ENCODE measurements around the gene PPFIBP2. TPM values are rescaled to one million over a fixed set of nuclear protein-coding genes. Genes with fewer than 3 reads are reported as not detected.

The PPFIBP2 gene
- total RNA-seq, 1 experiment from 2014 or later = 5.7 TPM

- CTCF ChIA-PET = no interaction called here
- H3K9me3 ChIP-seq (ENCODE audit: control insufficient read depth in 1 of 2, insufficient read depth in 1 of 2, low read depth in 1 of 2, low read length in 2 of 2) = no peaks in the 10 kb centered on the region
- intact Hi-C loops (cut with micrococcal nuclease) = no loop called here
- H3K4me3 ChIP-seq (replicated peaks in 1 of 2; ENCODE audit: low read depth in 1 of 2, low read length in 2 of 2) = no peak overlapping the region
- no peaks in the 10 kb centered on the region for H3K79me2 ChIP-seq (ENCODE audit: insufficient read depth, low read length)
- no peak overlapping the region for H2AFZ ChIP-seq (ENCODE audit: low read depth, low read length, poor library complexity, severe bottlenecking)
- H3K27ac ChIP-seq (ENCODE audit: low read depth, low read length) = no peak overlapping the region
- no peaks in the 10 kb centered on the region for H3K36me3 ChIP-seq (ENCODE audit: control insufficient read depth in 1 of 2, insufficient read depth in 2 of 2, low read length in 2 of 2)
- no peak overlapping the region for H3K4me2 ChIP-seq (ENCODE audit: low read length)
- no TSS peak for BruUV-seq (replicated peaks)
- POLR2A ChIA-PET = no interaction called here
- ATAC-seq = no peak
- RAD21 ChIA-PET (ENCODE audit: low non-redundant PET in 1 of 2, low total read pairs in 2 of 2, uncharacterized antibody in 2 of 2, unreplicated experiment in 2 of 2) = no interaction called here
- H3K9me2 ChIP-seq (ENCODE audit: insufficient read depth) = no peaks in the 10 kb centered on the region
- no peaks in the 10 kb centered on the region for H3K4me1 ChIP-seq (ENCODE audit: control insufficient read depth in 1 of 2, insufficient read depth in 2 of 2, low read length in 2 of 2)
- DNase-seq (ENCODE audit: low read depth, low spot score) = no peak
- TF ChIP-seq TCF7L2 (IDR thresholded peaks at IDR 0.05; ENCODE audit: borderline replicate concordance, extremely low read depth, insufficient read depth, insufficient read length) (no peak), CEBPB (IDR thresholded peaks at IDR 0.05; ENCODE audit: low read depth) (no peak), YY1 (IDR thresholded peaks at IDR 0.05; ENCODE audit: extremely low read depth, insufficient replicate concordance, low read depth, low read length) (no peak), POLR2A (IDR thresholded peaks at IDR 0.05; ENCODE audit: borderline replicate concordance, extremely low read depth, insufficient read depth, insufficient read length) (no peak), CBX3 (IDR thresholded peaks at IDR 0.05; ENCODE audit: low read depth) (no peak), FOSL1 (IDR thresholded peaks at IDR 0.05; ENCODE audit: low read depth) (no peak)
- H3K9ac ChIP-seq (ENCODE audit: low read length) = no peak overlapping the region
- no peaks in the 10 kb centered on the region for H4K20me1 ChIP-seq (ENCODE audit: insufficient read depth)
- H3K27me3 ChIP-seq (ENCODE audit: insufficient read depth, low read length) = no peaks in the 10 kb centered on the region
These were observed 7.6 kb upstream of the PPFIBP2 start for GRCh38 chr11:7506243-7506642.

- Histone ChIP-seq H3K4me3 (replicated peaks in 1 of 2; ENCODE audit: low read depth in 1 of 2, low read length in 2 of 2) (no peak overlapping the region), H3K27me3 (ENCODE audit: insufficient read depth, low read length) (no peaks in the 10 kb centered on the region), H3K27ac (ENCODE audit: low read depth, low read length) (no peak overlapping the region), H3K79me2 (ENCODE audit: insufficient read depth, low read length) (no peaks in the 10 kb centered on the region), H3K9me2 (ENCODE audit: insufficient read depth) (no peaks in the 10 kb centered on the region), H4K20me1 (ENCODE audit: insufficient read depth) (no peaks in the 10 kb centered on the region), H2AFZ (ENCODE audit: low read depth, low read length, poor library complexity, severe bottlenecking) (no peak overlapping the region), H3K9ac (ENCODE audit: low read length) (no peak overlapping the region), H3K9me3 (ENCODE audit: control insufficient read depth in 1 of 2, insufficient read depth in 1 of 2, low read depth in 1 of 2, low read length in 2 of 2) (no peaks in the 10 kb centered on the region), H3K4me2 (ENCODE audit: low read length) (no peak overlapping the region), H3K4me1 (ENCODE audit: control insufficient read depth in 1 of 2, insufficient read depth in 2 of 2, low read length in 2 of 2) (peaks cover 4 to 7% of the 10 kb centered on the region in 2 experiments; a peak in 3 of 4 replicates), H3K36me3 (ENCODE audit: control insufficient read depth in 1 of 2, insufficient read depth in 2 of 2, low read length in 2 of 2) (no peaks in the 10 kb centered on the region)
- BruUV-seq (replicated peaks) = no TSS peak
- CTCF ChIA-PET = no interaction called here
- DNase-seq (ENCODE audit: low read depth, low spot score) (no peak), ATAC-seq (no peak)
- intact Hi-C loops (cut with micrococcal nuclease) = no loop called here
- RAD21 ChIA-PET (ENCODE audit: low non-redundant PET in 1 of 2, low total read pairs in 2 of 2, uncharacterized antibody in 2 of 2, unreplicated experiment in 2 of 2) = no interaction called here
- TF ChIP-seq ZNF274 (IDR thresholded peaks at IDR 0.05; ENCODE audit: low read depth, low read length) (no peak), EZH2 (IDR thresholded peaks at IDR 0.05) (no peak), MAX (IDR thresholded peaks at IDR 0.05) (no peak), ZFX (IDR thresholded peaks at IDR 0.05) (no peak), CTCF (IDR thresholded peaks at IDR 0.05 in 2 of 3, conservative IDR thresholded peaks at IDR 0.05 in 1 of 3; ENCODE audit: borderline replicate concordance in 1 of 3, insufficient read depth in 1 of 3, low read depth in 2 of 3, low read length in 2 of 3) (no peak), SP1 (IDR thresholded peaks at IDR 0.05; ENCODE audit: low read depth) (no peak), EZH2phosphoT487 (IDR thresholded peaks at IDR 0.05; ENCODE audit: borderline replicate concordance) (no peak)
- POLR2A ChIA-PET = no interaction called here
These were observed 5.7 kb upstream of the PPFIBP2 start for GRCh38 chr11:7508087-7508486.

Measured in HCT116 (cell line).